GM12872 (cell line): ENCODE measurements around the gene RBM33.

Experiments
- TF ChIP-seq, protein P1 (sequence below): IDR thresholded peaks from 3 replicates; pipeline ENCODE4 v1.5.1; 2011; ENCODE audit warnings: low read depth, mild to moderate bottlenecking, low read length, moderate library complexity; ENCODE audit not compliant: insufficient read depth

Gene RBM33

GRCh38 chr7:155733582-155734444, 89.4 kb downstream of the RBM33 start:
- TF ChIP-seq, protein P1, sequence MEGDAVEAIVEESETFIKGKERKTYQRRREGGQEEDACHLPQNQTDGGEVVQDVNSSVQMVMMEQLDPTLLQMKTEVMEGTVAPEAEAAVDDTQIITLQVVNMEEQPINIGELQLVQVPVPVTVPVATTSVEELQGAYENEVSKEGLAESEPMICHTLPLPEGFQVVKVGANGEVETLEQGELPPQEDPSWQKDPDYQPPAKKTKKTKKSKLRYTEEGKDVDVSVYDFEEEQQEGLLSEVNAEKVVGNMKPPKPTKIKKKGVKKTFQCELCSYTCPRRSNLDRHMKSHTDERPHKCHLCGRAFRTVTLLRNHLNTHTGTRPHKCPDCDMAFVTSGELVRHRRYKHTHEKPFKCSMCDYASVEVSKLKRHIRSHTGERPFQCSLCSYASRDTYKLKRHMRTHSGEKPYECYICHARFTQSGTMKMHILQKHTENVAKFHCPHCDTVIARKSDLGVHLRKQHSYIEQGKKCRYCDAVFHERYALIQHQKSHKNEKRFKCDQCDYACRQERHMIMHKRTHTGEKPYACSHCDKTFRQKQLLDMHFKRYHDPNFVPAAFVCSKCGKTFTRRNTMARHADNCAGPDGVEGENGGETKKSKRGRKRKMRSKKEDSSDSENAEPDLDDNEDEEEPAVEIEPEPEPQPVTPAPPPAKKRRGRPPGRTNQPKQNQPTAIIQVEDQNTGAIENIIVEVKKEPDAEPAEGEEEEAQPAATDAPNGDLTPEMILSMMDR, result no peak

DNA sequence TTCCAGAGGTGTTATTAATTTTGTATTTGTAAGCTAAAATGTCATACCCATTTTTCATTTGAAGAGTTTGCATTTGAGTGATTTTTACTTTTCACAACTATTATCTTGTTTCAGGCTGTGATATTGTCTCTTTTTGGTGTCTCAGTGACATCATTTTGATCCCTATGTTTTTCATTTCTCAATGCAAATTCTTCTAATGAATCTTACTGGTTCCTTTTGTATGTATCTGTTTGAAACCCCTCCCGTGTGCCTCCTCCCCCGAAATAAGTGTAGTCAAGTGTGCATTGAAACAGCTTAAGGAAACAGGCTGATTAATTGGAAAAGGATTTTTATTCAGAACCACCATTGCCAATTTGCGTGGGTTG, 90.0 kb downstream of the RBM33 start:
- TF ChIP-seq, protein P1, result no peak

DNA sequence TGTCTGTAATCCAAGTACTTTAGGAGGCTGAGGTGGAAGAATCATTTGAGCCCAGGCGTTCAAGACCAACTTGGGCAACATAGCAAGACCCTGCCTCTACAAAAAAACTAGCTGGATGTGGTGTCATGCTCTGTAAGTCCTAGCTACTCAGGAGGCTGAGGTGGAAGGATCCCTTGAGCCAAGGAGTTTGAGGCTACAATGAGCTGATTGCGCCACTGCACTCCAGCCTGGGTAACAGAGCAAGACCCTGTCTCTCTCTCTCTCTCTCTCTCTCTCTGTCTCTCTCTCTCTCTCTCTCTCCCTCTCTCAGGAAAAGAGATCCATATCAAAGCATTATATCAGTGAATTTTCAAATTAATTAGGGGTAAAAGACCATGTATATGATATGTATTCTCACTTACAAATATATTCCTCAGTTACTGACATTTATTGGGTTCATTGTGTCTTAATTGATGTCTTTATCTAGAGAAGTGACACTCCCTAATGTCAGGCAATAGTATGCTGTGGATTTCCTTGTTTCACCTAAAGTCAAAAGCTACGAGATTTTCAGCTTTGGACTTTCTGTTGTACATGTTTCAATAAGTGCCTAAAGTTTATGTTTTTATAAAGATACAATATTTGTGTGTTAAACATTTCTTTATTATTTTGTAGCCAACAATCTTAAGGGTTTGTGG, 91.1 kb downstream of the RBM33 start:
- TF ChIP-seq, protein P1, result no peak

- TF ChIP-seq, protein P1, result no peak
Measured at GRCh38 chr7:155737590-155737989, 93.1 kb downstream of the RBM33 start.

DNA sequence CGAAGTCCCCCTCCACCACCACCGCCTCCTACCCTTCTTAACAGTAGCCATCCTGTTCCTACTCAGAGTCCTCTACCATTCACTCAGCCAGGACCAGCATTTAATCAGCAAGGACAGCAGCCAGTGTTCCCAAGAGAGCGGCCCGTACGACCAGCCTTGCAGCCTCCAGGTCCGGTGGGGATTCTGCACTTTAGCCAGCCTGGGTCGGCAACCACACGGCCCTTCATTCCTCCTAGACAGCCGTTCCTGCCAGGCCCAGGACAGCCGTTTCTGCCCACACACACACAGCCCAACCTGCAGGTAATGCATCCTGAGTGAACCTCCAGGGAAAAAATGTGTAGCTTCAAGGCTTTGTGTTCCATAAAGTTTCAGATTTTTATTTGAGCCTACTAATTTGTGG, 93.6 kb downstream of the RBM33 start:
- TF ChIP-seq, protein P1, result no peak

GRCh38 chr7:155738652-155739537, 94.4 kb downstream of the RBM33 start:
- TF ChIP-seq, protein P1, result peak; percentile 81

DNA sequence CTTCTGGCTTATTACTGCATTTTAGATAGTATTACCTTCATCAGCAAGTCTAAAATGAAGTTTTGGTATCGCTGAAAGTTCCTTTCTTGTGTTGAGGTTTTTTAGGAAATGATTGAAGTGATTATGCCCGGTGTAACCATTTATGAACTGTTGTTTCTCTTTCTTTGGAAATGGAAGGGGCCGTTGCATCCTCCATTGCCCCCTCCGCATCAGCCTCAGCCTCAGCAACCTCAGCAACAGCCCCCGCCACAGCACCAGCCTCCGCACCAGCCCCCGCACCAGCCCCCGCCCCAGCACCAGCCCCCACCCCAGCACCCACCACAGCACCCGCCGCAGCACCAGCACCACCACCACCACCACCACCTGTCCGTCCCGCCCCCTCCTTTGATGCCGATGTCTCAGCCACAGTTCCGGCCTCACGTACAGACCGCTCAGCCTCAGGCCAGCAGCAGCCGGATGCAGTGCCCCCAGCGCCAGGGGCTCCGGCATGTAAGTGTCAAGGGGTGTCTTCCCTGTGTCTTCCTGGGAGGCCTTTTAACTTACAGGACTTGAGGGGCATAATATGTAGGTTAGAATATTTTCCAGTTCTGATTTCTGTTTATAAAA, 95.2 kb downstream of the RBM33 start:
- TF ChIP-seq, protein P1, result no peak
